Neuronal stem cell (in vitro differentiated cells): ENCODE results near the gene CASP9.
"Not testable (repeated sequence)": the region's sequence is repeated elsewhere in the genome, so short reads cannot be mapped to it uniquely, and the experiment has no call there.

ENCODE experiments used
- DNase-seq: peaks from one replicate; pipeline ENCODE4 v3.0.0-alpha.2; 2013; ENCODE audit warnings: low spot score
- H2AFZ ChIP-seq: one replicate; pipeline ENCODE4 v1.6.1; 2013; ENCODE audit warnings: mild to moderate bottlenecking, low read length, inconsistent platforms
- H2AK5ac ChIP-seq: 2 replicates; pipeline ENCODE4 v1.6.1; 2013; ENCODE audit warnings: low read depth, mild to moderate bottlenecking, inconsistent platforms, low read length, moderate library complexity, mixed read lengths
- H2BK120ac ChIP-seq: 2 replicates; pipeline ENCODE4 v1.6.1; 2013; ENCODE audit warnings: low read depth, mild to moderate bottlenecking, inconsistent platforms, low read length, moderate library complexity, mixed read lengths
- H2BK12ac ChIP-seq: one replicate; pipeline ENCODE4 v1.6.1; 2013; ENCODE audit warnings: low read length, inconsistent platforms
- H2BK15ac ChIP-seq: 2 replicates; pipeline ENCODE4 v1.6.1; 2013; ENCODE audit warnings: mild to moderate bottlenecking, low read length, inconsistent platforms, mixed read lengths
- H2BK5ac ChIP-seq: one replicate; pipeline ENCODE4 v1.6.1; 2013; ENCODE audit warnings: inconsistent platforms, mild to moderate bottlenecking, low read length, moderate library complexity
- H3K14ac ChIP-seq: one replicate; pipeline ENCODE4 v1.6.1; 2013; ENCODE audit warnings: low read length, inconsistent platforms
- H3K18ac ChIP-seq: 2 replicates; pipeline ENCODE4 v1.6.1; 2013; ENCODE audit warnings: low read length, inconsistent platforms
- H3K23ac ChIP-seq: 2 replicates; pipeline ENCODE4 v1.6.1; 2013; ENCODE audit warnings: low read depth, mild to moderate bottlenecking, mixed read lengths, low read length, inconsistent platforms; ENCODE audit not compliant: poor library complexity
- H3K27ac ChIP-seq: replicated peaks from 3 replicates; pipeline ENCODE4 v1.5.1; 2013; ENCODE audit warnings: low read length, inconsistent platforms
- H3K27me3 ChIP-seq, 3 experiments: 2 replicates each; pipeline ENCODE4 v1.6.1; 2013; ENCODE audit warnings: low read length in 3 of 3, mild to moderate bottlenecking in 2 of 3, inconsistent platforms in 1 of 3, low read depth in 1 of 3, mixed read lengths in 1 of 3, moderate library complexity in 1 of 3; ENCODE audit not compliant: control insufficient read depth in 3 of 3, insufficient read depth in 3 of 3
- H3K36me3 ChIP-seq, 2 donors: replicated peaks in 1 of 2; 2 replicates each; pipeline ENCODE4 v1.6.1; 2013; ENCODE audit warnings: low read length in 2 of 2; ENCODE audit not compliant: control insufficient read depth in 2 of 2, insufficient read depth in 2 of 2
- H3K4ac ChIP-seq: 2 replicates; pipeline ENCODE4 v1.6.1; 2013; ENCODE audit warnings: inconsistent platforms, mild to moderate bottlenecking, low read length, moderate library complexity
- H3K4me1 ChIP-seq, 2 donors: 1 replicate in 1 of 2; 2 replicates in 1 of 2; pipeline ENCODE4 v1.6.1; 2013; ENCODE audit warnings: low read length in 2 of 2, low read depth in 1 of 2; ENCODE audit not compliant: control insufficient read depth in 2 of 2, insufficient read depth in 1 of 2
- H3K4me2 ChIP-seq: one replicate; pipeline ENCODE4 v1.6.1; 2013; ENCODE audit warnings: mild to moderate bottlenecking, low read length, inconsistent platforms; ENCODE audit not compliant: insufficient read depth, poor library complexity, severe bottlenecking
- H3K4me3 ChIP-seq, 2 donors: 2 replicates each; pipeline ENCODE4 v1.5.1; 2013; ENCODE audit warnings: low read length in 2 of 2, mild to moderate bottlenecking in 2 of 2, inconsistent platforms in 1 of 2, moderate library complexity in 1 of 2
- H3K79me1 ChIP-seq: one replicate; pipeline ENCODE4 v1.6.1; 2013; ENCODE audit warnings: low read depth, mild to moderate bottlenecking, inconsistent platforms, low read length, moderate library complexity
- H3K9ac ChIP-seq: one replicate; pipeline ENCODE4 v1.6.1; 2013; ENCODE audit warnings: mild to moderate bottlenecking, low read depth, low read length, inconsistent platforms; ENCODE audit not compliant: poor library complexity
- H3K9me3 ChIP-seq, 2 donors: replicated peaks in 1 of 2; 2 replicates each; pipeline versions ENCODE3 to v1.6.1; 2013; ENCODE audit warnings: low read length in 2 of 2, mild to moderate bottlenecking in 2 of 2, inconsistent platforms in 1 of 2, low read depth in 1 of 2, mixed read lengths in 1 of 2, moderate library complexity in 1 of 2; ENCODE audit not compliant: control insufficient read depth in 2 of 2, insufficient read depth in 1 of 2
- H4K8ac ChIP-seq: one replicate; pipeline ENCODE4 v1.6.1; 2013; ENCODE audit warnings: low read depth, mild to moderate bottlenecking, inconsistent platforms, low read length, moderate library complexity
- H4K91ac ChIP-seq: one replicate; pipeline ENCODE4 v1.6.1; 2013; ENCODE audit warnings: low read length, low read depth, mild to moderate bottlenecking, inconsistent platforms; ENCODE audit not compliant: poor library complexity
- WGBS, 2 donors: extraction: QIAGEN DNeasy Blood & Tissue Kit; methylation state at CpG; one replicate each; pipeline ENCODE4 v1.1.7; 2013; ENCODE audit warnings: missing lambda C conversion rate in 2 of 2, mixed read lengths in 1 of 2; ENCODE audit not compliant: insufficient read length in 2 of 2, insufficient replicate concordance in 1 of 2; ENCODE audit errors: extremely low coverage in 2 of 2; 5-methylcytosine and 5-hydroxymethylcytosine counted together

CASP9 gene

GRCh38 chr1:15469361-15469760 is 54.7 kb downstream of the CASP9 start:
- Histone ChIP-seq H2BK5ac (no peak overlapping the region), H3K27ac (no peak overlapping the region), H4K91ac (no peak overlapping the region), H3K36me3 (no peaks in the 10 kb centered on the region), H2AFZ (no peak overlapping the region), H2AK5ac (no peak overlapping the region), H3K9me3 (peaks cover 0 to 2% of the 10 kb centered on the region in 2 donors), H3K4ac (no peak overlapping the region), H3K4me1 (no peaks in the 10 kb centered on the region), H3K14ac (no peak overlapping the region), H3K27me3 (no peaks in the 10 kb centered on the region), H2BK15ac (no peak overlapping the region), H3K79me1 (no peaks in the 10 kb centered on the region), H3K4me3 (no peak overlapping the region), H3K23ac (no peak overlapping the region), H2BK120ac (no peak overlapping the region), H3K4me2 (no peak overlapping the region), H3K9ac (no peak overlapping the region), H2BK12ac (no peak overlapping the region), H3K18ac (no peak overlapping the region), H4K8ac (no peak overlapping the region)
- WGBS, 2 donors = no CpG with 5 or more reads among the region's 3 CpGs
- DNase-seq = no peak

- no peak overlapping the region for H2AK5ac ChIP-seq
- H3K4me1 ChIP-seq = no peaks in the 10 kb centered on the region
- H3K23ac ChIP-seq = no peak overlapping the region
These were observed 55.9 kb downstream of the CASP9 start for GRCh38 chr1:15468145-15468544.

DNA sequence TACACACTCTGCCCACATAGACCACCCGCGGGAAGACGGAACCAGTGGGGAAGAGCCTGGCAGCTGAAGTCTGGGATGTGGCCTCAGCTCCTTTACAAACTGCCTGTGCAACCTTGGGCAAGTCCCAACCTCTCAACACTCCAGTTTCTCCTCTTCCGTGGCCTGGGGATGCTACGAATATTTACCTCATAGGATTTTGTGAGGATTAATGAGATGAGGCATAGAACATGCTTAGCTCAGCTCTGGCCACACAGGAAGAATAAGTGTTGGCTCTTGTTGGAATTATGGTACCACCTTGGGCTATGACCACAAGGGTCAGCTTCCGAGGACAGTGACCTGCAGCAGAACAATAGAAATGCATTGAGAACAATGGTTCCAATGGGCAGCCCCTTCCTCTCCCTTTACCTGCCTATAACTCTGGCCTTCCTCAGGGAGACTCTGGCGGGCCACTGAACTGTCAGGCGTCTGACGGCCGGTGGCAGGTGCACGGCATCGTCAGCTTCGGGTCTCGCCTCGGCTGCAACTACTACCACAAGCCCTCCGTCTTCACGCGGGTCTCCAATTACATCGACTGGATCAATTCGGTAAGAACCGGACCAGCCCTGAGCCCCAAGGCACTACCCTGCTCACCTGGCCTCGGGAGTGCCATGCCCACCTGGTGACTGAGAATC is 56.9 kb downstream of the CASP9 start:
- H3K4me2 ChIP-seq = not testable (repeated sequence)

More at GRCh38 chr1:15468145-15468544, 55.9 kb downstream of the CASP9 start:
- no peak overlapping the region for H4K91ac ChIP-seq
- H2BK5ac ChIP-seq = no peak overlapping the region
- no peak overlapping the region for H3K4me2 ChIP-seq
- H2BK12ac ChIP-seq = no peak overlapping the region
- peaks cover 0 to 2% of the 10 kb centered on the region in 2 donors for H3K9me3 ChIP-seq
- H2BK120ac ChIP-seq = no peak overlapping the region
- peaks cover 0 to 2% (median 0%) of the 10 kb centered on the region in 3 experiments for H3K27me3 ChIP-seq
- H3K14ac ChIP-seq = no peak overlapping the region
- H3K79me1 ChIP-seq = no peaks in the 10 kb centered on the region
- no peak overlapping the region for H3K9ac ChIP-seq
- no peak overlapping the region for H2AFZ ChIP-seq
- no peak overlapping the region for H4K8ac ChIP-seq
- no peak overlapping the region for H3K27ac ChIP-seq
- no peak overlapping the region for H3K18ac ChIP-seq
- H3K36me3 ChIP-seq = no peaks in the 10 kb centered on the region
- no peak overlapping the region for H2BK15ac ChIP-seq
- DNase-seq = no peak
- no peak overlapping the region for H3K4ac ChIP-seq
- H3K4me3 ChIP-seq = no peak overlapping the region

DNA sequence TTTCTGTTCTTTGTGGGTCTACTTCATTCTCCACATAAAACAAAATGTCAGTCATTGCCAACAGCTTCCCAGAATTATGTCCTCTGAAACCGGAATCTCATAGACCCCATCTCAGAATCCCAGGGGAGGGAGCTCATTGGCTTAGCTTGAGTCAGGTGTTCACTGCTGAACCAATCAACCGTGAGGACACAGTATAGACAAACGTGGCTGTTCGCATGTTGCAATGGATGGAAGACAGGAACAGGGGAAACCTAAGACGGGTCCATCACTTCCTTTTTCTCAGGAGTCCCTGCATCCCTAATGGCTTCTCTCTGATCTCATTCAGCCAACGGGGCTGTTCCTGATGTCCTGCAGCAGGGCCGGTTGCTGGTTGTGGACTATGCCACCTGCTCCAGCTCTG is 58.3 kb downstream of the CASP9 start:
- no peak overlapping the region for H2BK120ac ChIP-seq

More for the DNA sequence above, 56.9 kb downstream of the CASP9 start:
- H3K4me3 ChIP-seq, H4K91ac ChIP-seq, H2AK5ac ChIP-seq, H3K23ac ChIP-seq, H3K9me3 ChIP-seq, H3K18ac ChIP-seq, H2BK5ac ChIP-seq, H2BK15ac ChIP-seq, H3K4me1 ChIP-seq, H3K27ac ChIP-seq, H2AFZ ChIP-seq, H2BK12ac ChIP-seq, H4K8ac ChIP-seq, H3K79me1 ChIP-seq, H3K4ac ChIP-seq, H3K14ac ChIP-seq, DNase-seq, H3K27me3 ChIP-seq, H3K36me3 ChIP-seq, H3K9ac ChIP-seq, H2BK120ac ChIP-seq: not testable (repeated sequence)
- WGBS, 2 donors = no CpG with 5 or more reads among the region's 22 CpGs

More for the DNA sequence above, 58.3 kb downstream of the CASP9 start:
- Histone ChIP-seq H3K27me3 (peaks cover 0 to 4% (median 0%) of the 10 kb centered on the region in 3 experiments), H3K9ac (no peak overlapping the region), H3K23ac (no peak overlapping the region), H2AK5ac (no peak overlapping the region), H2BK15ac (no peak overlapping the region), H3K27ac (no peak overlapping the region), H3K79me1 (no peaks in the 10 kb centered on the region), H4K8ac (no peak overlapping the region), H3K4me3 (no peak overlapping the region), H2AFZ (no peak overlapping the region), H3K18ac (no peak overlapping the region), H3K36me3 (no peaks in the 10 kb centered on the region), H3K4ac (no peak overlapping the region), H3K9me3 (no peaks in the 10 kb centered on the region), H3K4me2 (no peak overlapping the region), H3K14ac (peak overlapping the region; percentile 32), H2BK5ac (no peak overlapping the region), H2BK12ac (no peak overlapping the region), H4K91ac (no peak overlapping the region), H3K4me1 (no peaks in the 10 kb centered on the region)
- no peak for DNase-seq
- WGBS, 2 donors = no CpG with 5 or more reads among the region's 7 CpGs
